Panc1 (cell line): Measurements from ENCODE around the gene RARG. TPM values are rescaled to one million over a fixed set of nuclear protein-coding genes. Genes with fewer than 3 reads are reported as not detected.

Source experiments
- ATAC-seq: fragments of 200-7000 bp; cut with Tn5 transposase; 2 replicates; pipeline ENCODE4 v1.9.1; 2020; ENCODE audit warnings: mild to moderate bottlenecking, moderate library complexity
- BruUV-seq: library from RNA; stranded (reverse); fragments of 400-500 nt; replicated peaks from 2 replicates; lab custom pipeline; 2021; lab: Mats Ljungman, UMichigan
- CTCF ChIA-PET: fragments of 300-600 bp; sonication (Branson Sonifier 250); formaldehyde crosslinking; loops from one replicate; lab custom pipeline; 2022; ENCODE audit warnings: antibody characterized with exemption; lab: Charles Lee
- POLR2A ChIA-PET: fragments of 300-600 bp; sonication (Branson Sonifier 250); formaldehyde crosslinking; loops from one replicate; lab custom pipeline; 2022; ENCODE audit warnings: antibody characterized with exemption; lab: Charles Lee
- DNase-seq: peaks from one replicate; pipeline ENCODE4 v3.0.0-alpha.2; 2010; ENCODE audit warnings: low read depth, low spot score
- H3K27ac ChIP-seq: 2 replicates; pipeline ENCODE4 v1.5.1; 2011; ENCODE audit warnings: mild to moderate bottlenecking, low read length, inconsistent platforms
- H3K27me3 ChIP-seq: fragments of 200-500 bp; sonication (Bioruptor generic); 2 replicates; pipeline ENCODE4 v1.6.0; 2014; ENCODE audit warnings: low read length, inconsistent platforms; ENCODE audit not compliant: control insufficient read depth, insufficient read depth
- H3K36me3 ChIP-seq: fragments of 200-500 bp; sonication (Bioruptor generic); 2 replicates; pipeline ENCODE4 v1.5.1; 2014; ENCODE audit warnings: inconsistent platforms, mild to moderate bottlenecking, low read length, moderate library complexity; ENCODE audit not compliant: control insufficient read depth, insufficient read depth
- H3K4me1 ChIP-seq: 2 replicates; pipeline ENCODE4 v1.5.1; 2011; ENCODE audit warnings: inconsistent platforms, mild to moderate bottlenecking, low read length, moderate library complexity; ENCODE audit not compliant: control insufficient read depth, insufficient read depth
- H3K4me3 ChIP-seq, 2 experiments: 2 replicates each; pipeline ENCODE4 v1.5.1; 2011 to 2012; ENCODE audit warnings: low read depth in 2 of 2, low read length in 2 of 2, mild to moderate bottlenecking in 2 of 2, inconsistent platforms in 1 of 2, moderate library complexity in 1 of 2
- H3K9me3 ChIP-seq: fragments of 200-500 bp; sonication (Bioruptor generic); 2 replicates; pipeline ENCODE4 v1.5.1; 2014; ENCODE audit warnings: low read depth, mild to moderate bottlenecking, inconsistent platforms, low read length, moderate library complexity; ENCODE audit not compliant: control insufficient read depth, insufficient read depth
- CTCF ChIP-seq: fragments of 450-650 bp; IDR thresholded peaks from 2 replicates; pipeline ENCODE4 v1.5.1; 2017; ENCODE audit warnings: mild to moderate bottlenecking
- POLR2AphosphoS5 ChIP-seq: IDR thresholded peaks from 2 replicates; pipeline ENCODE4 v1.6.1; 2012; ENCODE audit warnings: mild to moderate bottlenecking, low read depth, low read length, moderate library complexity
- REST ChIP-seq, 2 experiments: IDR thresholded peaks; 2 replicates each; pipeline ENCODE4 v1.6.1; 2011 to 2012; ENCODE audit warnings: low read depth in 2 of 2, control low read depth in 1 of 2, low read length in 1 of 2, mild to moderate bottlenecking in 1 of 2, moderate library complexity in 1 of 2; ENCODE audit not compliant: insufficient read depth in 1 of 2
- SIN3A ChIP-seq: IDR thresholded peaks from 2 replicates; pipeline ENCODE4 v1.6.1; 2012; ENCODE audit warnings: low read depth, mild to moderate bottlenecking, low read length, moderate library complexity, borderline replicate concordance; ENCODE audit not compliant: insufficient read depth
- TCF7L2 ChIP-seq: IDR thresholded peaks from 2 replicates; pipeline ENCODE4 v1.6.1; 2011; ENCODE audit warnings: mild to moderate bottlenecking, low read depth, low read length, inconsistent platforms
- in situ Hi-C: cut with HindIII; loops from 2 replicates; pipeline ENCODE4 v1.10.0; 2016; ENCODE audit warnings: low sequenced_read_pairs, low pct_unique_long_range_greater_than_20kb
- intact Hi-C: fragments of 100-400 bp; cut with micrococcal nuclease; formaldehyde crosslinking; loops from one replicate; pipeline ENCODE4 v1.10.0; 2022; ENCODE audit not compliant: unreplicated experiment
- total RNA-seq: library from RNA; stranded (reverse); gene quantifications from one replicate; pipeline ENCODE4 v1.2.1, GENCODE V29; 2021; ENCODE audit not compliant: unreplicated experiment

Gene RARG
- total RNA-seq, 1 experiment from 2014 or later: 41.2 TPM

GRCh38 chr12:53267306-53267998 lies 35.4 kb upstream of the RARG start:
- H3K4me3 ChIP-seq: peak overlapping the region; percentile 76 to 82
- peaks cover 20% of the 10 kb centered on the region for H3K4me1 ChIP-seq
- intact Hi-C loops (no loop called here), in situ Hi-C loops (no loop called here)
- BruUV-seq: no TSS peak
- ATAC-seq: peak; percentile 46; the same call in 1 of the 2 replicates
- no peaks in the 10 kb centered on the region for H3K9me3 ChIP-seq
- no peak for DNase-seq
- POLR2A ChIA-PET: interaction anchor here (0.6 to 0.8 kb wide), 2 partner anchors 10 to 86 kb away, joined by 4 to 5 read pairs; no protein-coding TSS in a partner anchor
- TF ChIP-seq TCF7L2 (no peak), POLR2AphosphoS5 (no peak), REST (IDR thresholded peaks at IDR 0.05; ENCODE audit: insufficient read depth in 1 of 2, low read depth in 2 of 2, low read length in 1 of 2) (no peak), CTCF (no peak), SIN3A (no peak)
- H3K27me3 ChIP-seq: no peaks in the 10 kb centered on the region
- peak overlapping the region; percentile 86 for H3K27ac ChIP-seq
- CTCF ChIA-PET: interaction anchor here (0.6 to 1.7 kb wide), 4 partner anchors 16 to 54 kb away, joined by 3 to 7 read pairs (median 4); partner anchors contain the start of gene AAAS
- no peaks in the 10 kb centered on the region; the same call in none of the 2 replicates for H3K36me3 ChIP-seq

GRCh38 chr12:53265783-53266182 lies 33.8 kb upstream of the RARG start:
- H3K36me3 ChIP-seq: no peaks in the 10 kb centered on the region; the same call in none of the 2 replicates
- in situ Hi-C loops (no loop called here), intact Hi-C loops (no loop called here)
- no peak for ATAC-seq
- CTCF ChIA-PET: interaction anchor here (0.7 kb wide), 1 partner anchor 26 kb away, joined by 3 read pairs; no protein-coding TSS in a partner anchor
- H3K9me3 ChIP-seq: no peaks in the 10 kb centered on the region
- no peak overlapping the region for H3K27ac ChIP-seq
- DNase-seq: no peak
- no peaks in the 10 kb centered on the region for H3K27me3 ChIP-seq
- peaks cover 20% of the 10 kb centered on the region for H3K4me1 ChIP-seq
- POLR2A ChIA-PET: no interaction called here
- TF ChIP-seq CTCF (no peak), REST (IDR thresholded peaks at IDR 0.05; ENCODE audit: insufficient read depth in 1 of 2, low read depth in 2 of 2, low read length in 1 of 2) (no peak), SIN3A (no peak), POLR2AphosphoS5 (no peak), TCF7L2 (no peak)
- no peak overlapping the region for H3K4me3 ChIP-seq
- no TSS peak for BruUV-seq
